ENCODE data around the gene LMO7. TPM values are rescaled to one million over a fixed set of nuclear protein-coding genes. Genes with fewer than 3 reads are reported as not detected.

Gene LMO7
- polyA plus RNA-seq, 1 experiment, result 76.9 TPM

DNA sequence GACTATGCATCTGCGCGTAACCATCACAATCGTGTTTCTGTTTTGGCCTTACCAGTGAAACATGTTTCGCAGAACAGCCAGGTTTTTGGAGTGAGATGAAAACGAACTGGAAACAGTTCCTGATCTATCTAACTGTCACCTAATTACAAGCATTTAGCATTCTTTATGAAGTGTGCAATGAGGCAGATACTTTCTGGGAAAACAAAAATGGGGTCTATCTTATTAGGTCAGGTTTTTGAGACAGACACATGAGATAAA is 182.8 kb downstream of the LMO7 start:
- TF ChIP-seq, protein P1, sequence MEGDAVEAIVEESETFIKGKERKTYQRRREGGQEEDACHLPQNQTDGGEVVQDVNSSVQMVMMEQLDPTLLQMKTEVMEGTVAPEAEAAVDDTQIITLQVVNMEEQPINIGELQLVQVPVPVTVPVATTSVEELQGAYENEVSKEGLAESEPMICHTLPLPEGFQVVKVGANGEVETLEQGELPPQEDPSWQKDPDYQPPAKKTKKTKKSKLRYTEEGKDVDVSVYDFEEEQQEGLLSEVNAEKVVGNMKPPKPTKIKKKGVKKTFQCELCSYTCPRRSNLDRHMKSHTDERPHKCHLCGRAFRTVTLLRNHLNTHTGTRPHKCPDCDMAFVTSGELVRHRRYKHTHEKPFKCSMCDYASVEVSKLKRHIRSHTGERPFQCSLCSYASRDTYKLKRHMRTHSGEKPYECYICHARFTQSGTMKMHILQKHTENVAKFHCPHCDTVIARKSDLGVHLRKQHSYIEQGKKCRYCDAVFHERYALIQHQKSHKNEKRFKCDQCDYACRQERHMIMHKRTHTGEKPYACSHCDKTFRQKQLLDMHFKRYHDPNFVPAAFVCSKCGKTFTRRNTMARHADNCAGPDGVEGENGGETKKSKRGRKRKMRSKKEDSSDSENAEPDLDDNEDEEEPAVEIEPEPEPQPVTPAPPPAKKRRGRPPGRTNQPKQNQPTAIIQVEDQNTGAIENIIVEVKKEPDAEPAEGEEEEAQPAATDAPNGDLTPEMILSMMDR (IDR thresholded peaks at IDR 0.05; ENCODE audit: low read depth, low read length), result no peak
- no peaks in the 10 kb centered on the region for H3K27me3 ChIP-seq (ENCODE audit: control insufficient read depth, insufficient read depth, low read length)
- CTCF ChIA-PET, result interaction anchor here (2.5 kb wide), 1 partner anchor 123 kb away, joined by 7 read pairs; no protein-coding TSS in a partner anchor
- no peak overlapping the region for H3K4me3 ChIP-seq (ENCODE audit: low read depth, low read length)
- H3K27ac ChIP-seq (ENCODE audit: low read depth, low read length), result no peak overlapping the region
- DNase-seq (ENCODE audit: low read depth, low spot score), result no peak
- no peaks in the 10 kb centered on the region for H3K9me3 ChIP-seq (ENCODE audit: control insufficient read depth, insufficient read depth, low read length)
- POLR2A ChIA-PET, result no interaction called here

DNA sequence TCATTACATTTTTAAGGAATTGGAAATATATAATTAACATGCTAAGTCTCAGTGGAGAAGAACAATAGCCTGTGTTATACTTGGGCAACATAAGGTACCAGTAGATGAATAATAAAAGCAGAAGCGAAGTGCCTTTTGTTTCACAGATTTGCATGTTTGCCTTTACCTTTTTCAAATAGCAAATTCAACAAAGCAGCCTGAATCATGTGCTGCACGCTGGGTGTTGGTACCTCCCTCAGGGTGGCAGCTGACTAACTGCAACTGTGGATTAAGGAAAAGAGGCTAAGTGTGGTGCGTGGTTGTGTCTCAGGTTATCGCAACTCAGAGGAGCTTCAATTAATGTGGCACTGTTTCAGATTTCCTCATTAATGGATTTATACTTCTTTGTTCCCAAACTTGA is 189.0 kb downstream of the LMO7 start:
- CTCF ChIA-PET, result interaction anchor here (1.7 kb wide), 1 partner anchor 129 kb away, joined by 8 read pairs; no protein-coding TSS in a partner anchor
- Histone ChIP-seq H3K27ac (ENCODE audit: low read depth, low read length) (no peak overlapping the region), H3K27me3 (ENCODE audit: control insufficient read depth, insufficient read depth, low read length) (no peaks in the 10 kb centered on the region), H3K4me3 (ENCODE audit: low read depth, low read length) (no peak overlapping the region), H3K9me3 (ENCODE audit: control insufficient read depth, insufficient read depth, low read length) (no peaks in the 10 kb centered on the region)
- TF ChIP-seq, protein P1 (IDR thresholded peaks at IDR 0.05; ENCODE audit: low read depth, low read length), result no peak
- POLR2A ChIA-PET, result no interaction called here
- DNase-seq (ENCODE audit: low read depth, low spot score), result no peak

DNA sequence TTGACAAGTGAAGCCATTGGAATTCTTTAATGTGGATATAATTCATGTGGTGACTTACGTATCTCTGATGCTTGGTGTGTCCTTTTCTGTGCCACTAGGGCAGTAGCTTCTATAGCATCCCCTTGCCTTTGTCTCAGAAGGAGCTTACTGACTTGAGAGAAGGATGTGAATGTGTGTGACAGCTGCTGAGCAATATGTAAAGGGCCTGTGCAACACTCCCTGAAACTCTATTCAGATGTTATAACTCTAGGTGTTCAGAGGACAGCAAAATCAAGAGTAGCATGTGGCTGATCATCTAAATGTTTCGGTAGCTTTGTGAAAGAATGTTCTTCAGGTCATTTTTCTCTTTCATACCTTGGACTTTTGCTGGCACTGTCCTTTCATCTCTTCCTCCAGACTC is 189.5 kb downstream of the LMO7 start:
- ChIA-PET CTCF (interaction anchor here (1.7 kb wide), 1 partner anchor 130 kb away, joined by 8 read pairs; no protein-coding TSS in a partner anchor), POLR2A (no interaction called here)
- TF ChIP-seq, protein P1 (IDR thresholded peaks at IDR 0.05; ENCODE audit: low read depth, low read length), result no peak

GRCh38 chr13:75826391-75826790 is 190.3 kb downstream of the LMO7 start:
- ChIA-PET POLR2A (no interaction called here), CTCF (interaction anchor here (1.7 kb wide), 1 partner anchor 131 kb away, joined by 8 read pairs; no protein-coding TSS in a partner anchor)
- Histone ChIP-seq H3K9me3 (ENCODE audit: control insufficient read depth, insufficient read depth, low read length) (no peaks in the 10 kb centered on the region; the same call in 1 of the 2 replicates), H3K27me3 (ENCODE audit: control insufficient read depth, insufficient read depth, low read length) (no peaks in the 10 kb centered on the region), H3K27ac (ENCODE audit: low read depth, low read length) (no peak overlapping the region), H3K4me3 (ENCODE audit: low read depth, low read length) (no peak overlapping the region)
- TF ChIP-seq, protein P1 (IDR thresholded peaks at IDR 0.05; ENCODE audit: low read depth, low read length), result no peak
- DNase-seq (ENCODE audit: low read depth, low spot score), result no peak

More for the DNA sequence above, 189.5 kb downstream of the LMO7 start:
- Histone ChIP-seq H3K9me3 (ENCODE audit: control insufficient read depth, insufficient read depth, low read length) (no peaks in the 10 kb centered on the region), H3K4me3 (ENCODE audit: low read depth, low read length) (no peak overlapping the region), H3K27me3 (ENCODE audit: control insufficient read depth, insufficient read depth, low read length) (no peaks in the 10 kb centered on the region), H3K27ac (ENCODE audit: low read depth, low read length) (no peak overlapping the region)
- DNase-seq (ENCODE audit: low read depth, low spot score), result no peak

DNA sequence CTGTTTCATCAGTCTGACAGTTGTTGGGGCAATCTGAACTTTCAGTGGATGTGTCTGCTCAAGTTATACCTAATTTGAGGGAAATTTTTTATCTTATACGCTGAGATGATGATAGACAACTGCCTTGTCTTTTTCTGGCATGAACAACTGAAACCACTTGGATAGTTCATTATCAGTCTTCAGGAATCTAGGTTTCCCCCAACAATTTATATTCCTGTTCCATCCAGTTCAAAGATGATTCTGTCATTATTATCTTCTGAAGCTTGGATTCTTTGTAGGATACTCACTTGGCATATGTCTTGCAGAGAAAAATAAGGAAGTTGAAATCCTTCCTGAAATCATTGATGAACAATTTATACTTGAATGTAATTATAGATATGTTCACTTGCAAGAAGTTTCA is 193.7 kb downstream of the LMO7 start:
- Histone ChIP-seq H3K4me3 (ENCODE audit: low read depth, low read length) (no peak overlapping the region), H3K9me3 (ENCODE audit: control insufficient read depth, insufficient read depth, low read length) (no peaks in the 10 kb centered on the region; the same call in 1 of the 2 replicates), H3K27me3 (ENCODE audit: control insufficient read depth, insufficient read depth, low read length) (no peaks in the 10 kb centered on the region), H3K27ac (ENCODE audit: low read depth, low read length) (no peak overlapping the region)
- ChIA-PET CTCF (interaction anchor here (0.5 to 1.5 kb wide), 2 partner anchors 134 to 261 kb away, joined by 3 to 6 read pairs; no protein-coding TSS in a partner anchor), POLR2A (no interaction called here)
- TF ChIP-seq, protein P1 (IDR thresholded peaks at IDR 0.05; ENCODE audit: low read depth, low read length), result no peak
- DNase-seq (ENCODE audit: low read depth, low spot score), result no peak
